ENCODE measurements around the gene MYOF. TPM values are rescaled to one million over a fixed set of nuclear protein-coding genes. Genes with fewer than 3 reads are reported as not detected.

MYOF gene
- total and polyA plus RNA-seq, 2 donors (not counting 1 experiment from before 2014, with no cell fraction given): 298 to 314 TPM

DNA sequence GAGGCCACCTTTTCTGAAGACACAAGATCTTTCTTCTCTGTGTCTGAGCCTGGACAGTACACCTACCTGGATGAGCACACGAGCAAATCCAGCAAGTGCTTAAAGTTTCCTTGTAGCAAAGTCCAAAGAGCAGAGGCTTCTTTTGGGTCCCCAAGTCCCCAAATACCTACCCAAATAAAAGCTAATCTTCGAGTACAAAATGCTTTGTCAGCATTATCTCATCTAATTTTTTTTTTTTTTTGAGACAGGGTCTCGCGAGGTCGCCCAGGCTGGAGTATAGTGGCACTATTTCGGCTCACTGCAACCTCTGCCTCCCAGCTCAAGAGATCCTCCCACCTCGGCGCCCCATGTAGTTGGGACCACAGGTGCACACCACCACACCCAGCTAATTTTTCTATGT, 24.6 kb downstream of the MYOF start:
- Histone ChIP-seq H3K36me3 (ENCODE audit: control insufficient read depth, insufficient read depth, low read length) (peaks cover 12% of the 10 kb centered on the region), H3K9ac (ENCODE audit: insufficient read depth, low read length) (no peak overlapping the region), H3K27me3 (ENCODE audit: control insufficient read depth, insufficient read depth, low read length) (no peaks in the 10 kb centered on the region), H3K27ac (ENCODE audit: insufficient read depth, low read length) (peak overlapping the region; percentile 95), H4K20me1 (ENCODE audit: control insufficient read depth, extremely low read depth, insufficient read depth, low read length) (no peaks in the 10 kb centered on the region), H2AFZ (ENCODE audit: low read length) (no peak overlapping the region), H3K4me1 (ENCODE audit: control insufficient read depth, extremely low read depth, insufficient read depth, low read length) (peaks cover 40% of the 10 kb centered on the region), H3K9me3 (ENCODE audit: control insufficient read depth, insufficient read depth, low read depth, low read length) (no peaks in the 10 kb centered on the region), H3K79me2 (ENCODE audit: control insufficient read depth, insufficient read depth, low read length) (peaks cover 67% of the 10 kb centered on the region), H3K4me3 (replicated peaks in 1 of 4; ENCODE audit: control extremely low read depth in 1 of 4, insufficient read depth in 1 of 4, low read depth in 3 of 4, low read length in 4 of 4) (no peak overlapping the region), H3K4me2 (ENCODE audit: extremely low read depth, insufficient read depth, low read length) (no peak overlapping the region)
- no peak for DNase-seq (ENCODE audit: low read depth in 2 of 2)
- TF ChIP-seq, protein P1, sequence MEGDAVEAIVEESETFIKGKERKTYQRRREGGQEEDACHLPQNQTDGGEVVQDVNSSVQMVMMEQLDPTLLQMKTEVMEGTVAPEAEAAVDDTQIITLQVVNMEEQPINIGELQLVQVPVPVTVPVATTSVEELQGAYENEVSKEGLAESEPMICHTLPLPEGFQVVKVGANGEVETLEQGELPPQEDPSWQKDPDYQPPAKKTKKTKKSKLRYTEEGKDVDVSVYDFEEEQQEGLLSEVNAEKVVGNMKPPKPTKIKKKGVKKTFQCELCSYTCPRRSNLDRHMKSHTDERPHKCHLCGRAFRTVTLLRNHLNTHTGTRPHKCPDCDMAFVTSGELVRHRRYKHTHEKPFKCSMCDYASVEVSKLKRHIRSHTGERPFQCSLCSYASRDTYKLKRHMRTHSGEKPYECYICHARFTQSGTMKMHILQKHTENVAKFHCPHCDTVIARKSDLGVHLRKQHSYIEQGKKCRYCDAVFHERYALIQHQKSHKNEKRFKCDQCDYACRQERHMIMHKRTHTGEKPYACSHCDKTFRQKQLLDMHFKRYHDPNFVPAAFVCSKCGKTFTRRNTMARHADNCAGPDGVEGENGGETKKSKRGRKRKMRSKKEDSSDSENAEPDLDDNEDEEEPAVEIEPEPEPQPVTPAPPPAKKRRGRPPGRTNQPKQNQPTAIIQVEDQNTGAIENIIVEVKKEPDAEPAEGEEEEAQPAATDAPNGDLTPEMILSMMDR (conservative IDR thresholded peaks at IDR 0.05 in 1 of 2, IDR thresholded peaks at IDR 0.05 in 1 of 2; ENCODE audit: low read depth in 1 of 2, low read length in 2 of 2): no peak
- no peak for TF ChIP-seq EZH2 (IDR thresholded peaks at IDR 0.05; ENCODE audit: low read length, missing control alignments)

DNA sequence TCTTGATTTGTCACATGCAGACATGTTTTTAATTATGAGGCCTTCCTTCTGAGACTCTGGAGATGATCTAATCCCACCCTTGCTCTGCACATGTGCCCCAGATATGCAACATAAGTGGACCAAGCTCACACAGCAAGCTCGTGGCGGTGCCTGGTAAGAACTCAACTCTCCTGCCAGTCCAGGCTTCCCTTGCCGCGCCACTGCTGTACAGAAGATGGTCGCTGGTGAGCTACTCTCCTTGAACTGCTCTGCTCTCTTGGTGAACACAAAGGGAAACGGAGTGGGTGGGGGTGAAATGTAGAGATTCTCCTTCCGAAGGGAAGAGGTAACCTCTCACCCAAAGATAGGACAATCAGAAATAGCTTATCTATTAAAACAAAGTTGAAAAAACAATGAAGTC, 25.7 kb downstream of the MYOF start:
- peaks cover 33% of the 10 kb centered on the region for H3K4me1 ChIP-seq (ENCODE audit: control insufficient read depth, extremely low read depth, insufficient read depth, low read length)

DNA sequence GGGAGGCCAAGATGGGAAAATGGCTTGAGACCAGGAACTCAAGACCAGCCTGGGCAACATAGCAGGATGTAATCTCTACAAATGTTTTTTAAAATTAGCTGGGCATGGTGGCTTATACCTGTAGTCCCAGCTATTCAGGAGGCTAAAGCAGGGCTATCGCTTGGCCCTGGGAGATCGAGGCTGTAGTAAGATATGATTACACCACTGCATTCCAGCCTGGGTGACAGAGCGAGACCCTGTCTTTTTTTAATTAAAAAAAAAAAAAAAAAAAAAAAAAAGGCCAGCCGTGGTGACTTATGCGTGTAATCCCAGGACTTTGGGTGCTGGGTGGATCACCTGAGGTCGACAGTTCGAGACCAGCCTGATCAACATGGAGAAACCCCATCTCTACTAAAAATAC, 27.4 kb downstream of the MYOF start:
- Histone ChIP-seq H3K9me3 (ENCODE audit: control insufficient read depth, insufficient read depth, low read depth, low read length) (no peaks in the 10 kb centered on the region), H4K20me1 (ENCODE audit: control insufficient read depth, extremely low read depth, insufficient read depth, low read length) (no peaks in the 10 kb centered on the region), H3K4me1 (ENCODE audit: control insufficient read depth, extremely low read depth, insufficient read depth, low read length) (peaks cover 22% of the 10 kb centered on the region), H3K4me2 (ENCODE audit: extremely low read depth, insufficient read depth, low read length) (no peak overlapping the region), H3K9ac (ENCODE audit: insufficient read depth, low read length) (no peak overlapping the region), H2AFZ (ENCODE audit: low read length) (no peak overlapping the region), H3K27ac (ENCODE audit: insufficient read depth, low read length) (peak overlapping the region; percentile 32), H3K36me3 (ENCODE audit: control insufficient read depth, insufficient read depth, low read length) (peaks cover 15% of the 10 kb centered on the region), H3K79me2 (ENCODE audit: control insufficient read depth, insufficient read depth, low read length) (peaks cover 51% of the 10 kb centered on the region), H3K27me3 (ENCODE audit: control insufficient read depth, insufficient read depth, low read length) (no peaks in the 10 kb centered on the region), H3K4me3 (replicated peaks in 1 of 4; ENCODE audit: control extremely low read depth in 1 of 4, insufficient read depth in 1 of 4, low read depth in 3 of 4, low read length in 4 of 4) (no peak overlapping the region)
- no peak for TF ChIP-seq EZH2 (IDR thresholded peaks at IDR 0.05; ENCODE audit: low read length, missing control alignments)
- TF ChIP-seq, protein P1 (conservative IDR thresholded peaks at IDR 0.05 in 1 of 2, IDR thresholded peaks at IDR 0.05 in 1 of 2; ENCODE audit: low read depth in 1 of 2, low read length in 2 of 2): no peak
- no peak for DNase-seq (ENCODE audit: low read depth in 2 of 2)

More for the DNA sequence above, 25.7 kb downstream of the MYOF start:
- no peak overlapping the region for H3K4me3 ChIP-seq (replicated peaks in 1 of 4; ENCODE audit: control extremely low read depth in 1 of 4, insufficient read depth in 1 of 4, low read depth in 3 of 4, low read length in 4 of 4)
- no peak overlapping the region for H3K9ac ChIP-seq (ENCODE audit: insufficient read depth, low read length)
- H4K20me1 ChIP-seq (ENCODE audit: control insufficient read depth, extremely low read depth, insufficient read depth, low read length): no peaks in the 10 kb centered on the region
- no peak overlapping the region for H2AFZ ChIP-seq (ENCODE audit: low read length)
- peak overlapping the region; percentile 23 for H3K27ac ChIP-seq (ENCODE audit: insufficient read depth, low read length)
- no peaks in the 10 kb centered on the region for H3K9me3 ChIP-seq (ENCODE audit: control insufficient read depth, insufficient read depth, low read depth, low read length)
- no peak overlapping the region for H3K4me2 ChIP-seq (ENCODE audit: extremely low read depth, insufficient read depth, low read length)
- H3K79me2 ChIP-seq (ENCODE audit: control insufficient read depth, insufficient read depth, low read length): peaks cover 62% of the 10 kb centered on the region
- peak in 1 of 2 donors; percentile 48 for DNase-seq (ENCODE audit: low read depth in 2 of 2)
- peaks cover 15% of the 10 kb centered on the region for H3K36me3 ChIP-seq (ENCODE audit: control insufficient read depth, insufficient read depth, low read length)
- TF ChIP-seq, protein P1 (conservative IDR thresholded peaks at IDR 0.05 in 1 of 2, IDR thresholded peaks at IDR 0.05 in 1 of 2; ENCODE audit: low read depth in 1 of 2, low read length in 2 of 2): no peak
- TF ChIP-seq EZH2 (IDR thresholded peaks at IDR 0.05; ENCODE audit: low read length, missing control alignments): no peak
- no peaks in the 10 kb centered on the region for H3K27me3 ChIP-seq (ENCODE audit: control insufficient read depth, insufficient read depth, low read length)
